ENCODE results near the gene NSD2. TPM values are rescaled to one million over a fixed set of nuclear protein-coding genes. Genes with fewer than 3 reads are reported as not detected.

Gene NSD2
- total RNA-seq, 1 donor from 2014 or later: 138 TPM

- no peak for TF ChIP-seq CTCF (IDR thresholded peaks at IDR 0.05; ENCODE audit: partially characterized antibody, unreplicated experiment)
- Mint-ChIP-seq H3K36me3 (ENCODE audit: unreplicated experiment) (no peaks in the 10 kb centered on the region), H3K27ac (ENCODE audit: unreplicated experiment) (no peak overlapping the region), H3K4me1 (ENCODE audit: low read depth, unreplicated experiment) (no peaks in the 10 kb centered on the region), H3K9me3 (ENCODE audit: unreplicated experiment) (peaks cover 2% of the 10 kb centered on the region), H3K27me3 (ENCODE audit: unreplicated experiment) (peaks cover 5% of the 10 kb centered on the region), H3K4me3 (ENCODE audit: unreplicated experiment) (no peak overlapping the region)
- no peak for DNase-seq
These were observed 117.1 kb downstream of the NSD2 start for GRCh38 chr4:1988327-1988724.

DNA sequence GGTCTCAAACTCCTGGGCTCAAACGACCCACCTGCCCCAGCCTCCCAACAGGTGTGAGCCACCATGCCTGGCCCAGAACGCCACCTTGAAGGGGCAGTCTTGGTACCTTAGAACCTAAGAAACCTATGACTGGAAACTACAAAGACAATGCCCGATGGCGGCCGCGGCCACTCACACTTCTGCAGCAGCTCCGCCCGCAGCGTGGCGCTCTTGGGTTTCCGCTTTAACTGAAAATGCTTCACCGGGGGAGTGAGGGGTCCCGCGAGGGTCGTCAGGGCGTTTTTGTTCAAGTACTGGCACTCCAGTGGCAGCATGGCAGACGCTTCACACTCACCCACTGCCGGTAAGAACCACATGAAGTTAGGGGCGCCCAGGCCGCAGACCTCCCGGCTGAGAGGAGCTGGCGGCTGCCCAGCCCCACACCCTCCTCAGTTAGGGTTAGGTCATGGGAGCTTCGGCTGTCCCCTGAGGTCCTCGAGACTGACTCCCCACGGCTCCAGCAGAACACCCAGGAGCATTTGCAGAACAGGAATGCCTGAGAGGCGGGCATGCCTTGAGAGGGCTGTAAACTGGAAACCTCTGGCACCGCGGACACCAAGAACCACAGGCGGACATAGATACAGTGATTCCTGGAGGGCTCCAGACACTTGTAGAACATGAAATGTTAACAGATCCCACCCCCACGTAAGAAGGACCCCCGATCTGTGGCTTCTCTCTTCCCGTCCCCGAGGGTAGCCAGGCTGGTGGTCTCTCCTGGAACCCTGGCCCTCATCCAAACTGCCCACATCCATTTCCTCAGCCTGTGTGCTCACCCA is 118.5 kb downstream of the NSD2 start:
- H3K4me3 Mint-ChIP-seq (ENCODE audit: unreplicated experiment): no peak overlapping the region
- DNase-seq: no peak
- H3K27me3 Mint-ChIP-seq (ENCODE audit: unreplicated experiment): peaks cover 5% of the 10 kb centered on the region
- TF ChIP-seq CTCF (IDR thresholded peaks at IDR 0.05; ENCODE audit: partially characterized antibody, unreplicated experiment): no peak
- no peak overlapping the region for H3K27ac Mint-ChIP-seq (ENCODE audit: unreplicated experiment)
- H3K36me3 Mint-ChIP-seq (ENCODE audit: unreplicated experiment): no peaks in the 10 kb centered on the region
- H3K9me3 Mint-ChIP-seq (ENCODE audit: unreplicated experiment): peaks cover 2% of the 10 kb centered on the region
- H3K4me1 Mint-ChIP-seq (ENCODE audit: low read depth, unreplicated experiment): no peaks in the 10 kb centered on the region

- Mint-ChIP-seq H3K4me1 (ENCODE audit: low read depth, unreplicated experiment) (no peaks in the 10 kb centered on the region), H3K4me3 (ENCODE audit: unreplicated experiment) (no peak overlapping the region), H3K36me3 (ENCODE audit: unreplicated experiment) (no peaks in the 10 kb centered on the region), H3K27me3 (ENCODE audit: unreplicated experiment) (peaks cover 5% of the 10 kb centered on the region), H3K27ac (ENCODE audit: unreplicated experiment) (no peak overlapping the region), H3K9me3 (ENCODE audit: unreplicated experiment) (peaks cover 2% of the 10 kb centered on the region)
- TF ChIP-seq CTCF (IDR thresholded peaks at IDR 0.05; ENCODE audit: partially characterized antibody, unreplicated experiment): no peak
- DNase-seq: no peak
These were observed 119.1 kb downstream of the NSD2 start for GRCh38 chr4:1990348-1990645.

- H3K9me3 Mint-ChIP-seq (ENCODE audit: unreplicated experiment): peaks cover 2% of the 10 kb centered on the region
- no peaks in the 10 kb centered on the region for H3K36me3 Mint-ChIP-seq (ENCODE audit: unreplicated experiment)
- H3K4me3 Mint-ChIP-seq (ENCODE audit: unreplicated experiment): no peak overlapping the region
- H3K27me3 Mint-ChIP-seq (ENCODE audit: unreplicated experiment): peaks cover 5% of the 10 kb centered on the region
- no peaks in the 10 kb centered on the region for H3K4me1 Mint-ChIP-seq (ENCODE audit: low read depth, unreplicated experiment)
- no peak for DNase-seq
- TF ChIP-seq CTCF (IDR thresholded peaks at IDR 0.05; ENCODE audit: partially characterized antibody, unreplicated experiment): no peak
- H3K27ac Mint-ChIP-seq (ENCODE audit: unreplicated experiment): no peak overlapping the region
These were observed 119.5 kb downstream of the NSD2 start for GRCh38 chr4:1990676-1991075.

- Mint-ChIP-seq H3K36me3 (ENCODE audit: unreplicated experiment) (no peaks in the 10 kb centered on the region), H3K4me1 (ENCODE audit: low read depth, unreplicated experiment) (no peaks in the 10 kb centered on the region), H3K27me3 (ENCODE audit: unreplicated experiment) (peaks cover 5% of the 10 kb centered on the region), H3K27ac (ENCODE audit: unreplicated experiment) (no peak overlapping the region), H3K4me3 (ENCODE audit: unreplicated experiment) (no peak overlapping the region), H3K9me3 (ENCODE audit: unreplicated experiment) (peaks cover 2% of the 10 kb centered on the region)
- TF ChIP-seq CTCF (IDR thresholded peaks at IDR 0.05; ENCODE audit: partially characterized antibody, unreplicated experiment): no peak
- DNase-seq: no peak
These were observed 119.9 kb downstream of the NSD2 start for GRCh38 chr4:1991087-1991486.
